Lower leg skin (tissue), 4 donors: Measurements from ENCODE around the gene AHCYL2. TPM values are rescaled to one million over a fixed set of nuclear protein-coding genes. Genes with fewer than 3 reads are reported as not detected.
A peak's percentile ranks its signal among the peaks of the same experiment; 100 is the strongest.

Source experiments
- DNase-seq, 2 donors: peaks; one replicate each; pipeline ENCODE4 v3.0.0-alpha.2; 2019; ENCODE audit warnings: low spot score in 2 of 2
- H3K4me3 ChIP-seq: fragments of 200-600 bp; sonication (generic); 2 replicates; pipeline ENCODE4 v1.5.1; 2017; ENCODE audit warnings: mild to moderate bottlenecking, low read depth; ENCODE audit not compliant: poor library complexity, severe bottlenecking
- CTCF ChIP-seq, 3 donors: fragments of 450-650 bp; IDR thresholded peaks; one replicate each; pipeline ENCODE4 v1.5.1; 2016; ENCODE audit warnings: antibody characterized with exemption in 3 of 3, mild to moderate bottlenecking in 3 of 3, moderate library complexity in 2 of 3
- POLR2A ChIP-seq, 2 donors: fragments of 450-650 bp; IDR thresholded peaks; one replicate each; pipeline ENCODE4 v1.6.1; 2016 to 2017; ENCODE audit warnings: antibody characterized with exemption in 2 of 2, mild to moderate bottlenecking in 1 of 2, moderate library complexity in 1 of 2
- WGBS, 2 donors: methylation state at CpG; one replicate each; pipeline ENCODE4 v1.1.5; 2018; 5-methylcytosine and 5-hydroxymethylcytosine counted together
- intact Hi-C: fragments of 100-400 bp; cut with DNase I; formaldehyde crosslinking; loops from one replicate; pipeline ENCODE4 v1.15.0; 2023; ENCODE audit warnings: low total_unique reads
- total RNA-seq, 4 donors: library from RNA; depleted of rRNA; stranded (reverse); fragments of >200 nt; gene quantifications; one replicate each; pipeline ENCODE4 v1.1.0, GENCODE V29; 2016

Gene AHCYL2
- total RNA-seq, 4 donors from 2014 or later = 31.1 to 45.8 (median 39.2) TPM

DNA sequence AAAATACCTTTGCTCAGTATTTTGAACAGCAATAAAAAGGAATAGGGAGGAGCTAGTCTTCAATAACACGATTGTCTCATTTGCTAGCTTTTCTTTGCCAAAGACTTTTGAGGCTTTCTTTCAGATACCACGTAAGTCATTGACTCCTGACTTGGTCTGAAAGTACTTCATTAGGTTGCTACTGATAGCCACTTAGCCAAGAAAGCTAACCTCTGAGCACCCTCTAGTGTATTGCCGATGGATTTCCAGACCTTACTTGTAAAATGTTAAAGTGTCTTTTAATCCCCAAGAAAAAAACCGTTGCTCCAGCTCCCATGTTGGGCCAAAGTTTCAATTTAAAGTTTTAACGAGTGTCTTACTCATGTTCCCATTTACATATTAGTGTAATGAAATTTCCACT is 146.0 kb downstream of the AHCYL2 start:
- intact Hi-C loops = no loop called here
- WGBS, 2 donors = 46 to 55% methylated on average over 5 of the region's 5 CpGs
- H3K4me3 ChIP-seq = no peak overlapping the region
- TF ChIP-seq CTCF (IDR thresholded peaks at IDR 0.05) (no peak), POLR2A (IDR thresholded peaks at IDR 0.05) (no peak)
- DNase-seq = no peak

- TF ChIP-seq POLR2A (IDR thresholded peaks at IDR 0.05) = no peak
- no peak for TF ChIP-seq CTCF (IDR thresholded peaks at IDR 0.05)
- intact Hi-C loops = no loop called here
- no peak overlapping the region for H3K4me3 ChIP-seq
- no peak for DNase-seq
- 46 to 48% methylated on average over 3 of the region's 3 CpGs for WGBS, 2 donors
These were observed 146.7 kb downstream of the AHCYL2 start for GRCh38 chr7:129371487-129371886.

- intact Hi-C loops = no loop called here
- TF ChIP-seq POLR2A (IDR thresholded peaks at IDR 0.05) (no peak), CTCF (IDR thresholded peaks at IDR 0.05) (no peak)
- no peak overlapping the region for H3K4me3 ChIP-seq
- DNase-seq = no peak
- 86 to 87% methylated on average over 3 of the region's 3 CpGs for WGBS, 2 donors
These were observed 149.0 kb downstream of the AHCYL2 start for GRCh38 chr7:129373651-129374428.

DNA sequence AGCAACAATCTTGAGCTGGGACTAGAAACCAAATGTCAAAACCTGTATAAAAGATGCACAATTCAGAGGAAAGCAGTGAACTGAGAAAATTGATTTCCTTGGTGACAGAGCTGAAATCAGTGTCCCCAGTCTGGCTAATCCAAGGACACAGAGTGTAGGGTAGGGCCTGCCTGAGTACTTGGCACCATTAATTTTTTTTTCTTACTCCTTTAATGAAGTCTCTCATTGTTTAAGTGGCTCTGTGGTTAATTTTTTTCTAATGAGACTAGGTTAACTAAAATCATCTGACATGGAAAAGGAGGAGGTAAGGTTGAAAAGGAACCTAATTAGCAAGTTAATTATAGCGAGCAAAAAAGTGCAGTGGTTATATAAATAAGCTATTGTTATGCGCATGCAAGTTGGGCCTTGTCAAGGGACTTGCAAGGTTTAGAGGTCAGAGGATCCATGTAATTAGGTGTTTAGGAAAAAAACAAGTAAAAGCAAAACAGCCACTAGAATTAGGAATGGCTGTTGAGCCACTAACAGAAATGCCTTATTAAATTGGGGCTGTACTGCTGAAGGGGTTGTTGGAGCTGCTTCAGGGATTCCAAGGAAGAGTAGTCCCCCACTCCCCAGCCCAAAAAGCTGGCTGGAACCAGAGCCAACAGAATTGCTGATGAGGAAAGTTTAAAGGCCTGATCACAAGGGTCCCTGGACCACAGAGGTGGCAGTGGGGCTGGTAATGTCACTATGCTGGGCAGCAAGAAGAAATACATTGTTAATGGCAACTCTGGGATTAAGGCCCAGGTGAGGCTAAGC is 150.5 kb downstream of the AHCYL2 start:
- no peak for TF ChIP-seq CTCF (IDR thresholded peaks at IDR 0.05)
- no peak for TF ChIP-seq POLR2A (IDR thresholded peaks at IDR 0.05)
- DNase-seq = no peak
- WGBS, 2 donors = 59 to 61% methylated on average over 2 of the region's 2 CpGs
- intact Hi-C loops = no loop called here
- H3K4me3 ChIP-seq = no peak overlapping the region

DNA sequence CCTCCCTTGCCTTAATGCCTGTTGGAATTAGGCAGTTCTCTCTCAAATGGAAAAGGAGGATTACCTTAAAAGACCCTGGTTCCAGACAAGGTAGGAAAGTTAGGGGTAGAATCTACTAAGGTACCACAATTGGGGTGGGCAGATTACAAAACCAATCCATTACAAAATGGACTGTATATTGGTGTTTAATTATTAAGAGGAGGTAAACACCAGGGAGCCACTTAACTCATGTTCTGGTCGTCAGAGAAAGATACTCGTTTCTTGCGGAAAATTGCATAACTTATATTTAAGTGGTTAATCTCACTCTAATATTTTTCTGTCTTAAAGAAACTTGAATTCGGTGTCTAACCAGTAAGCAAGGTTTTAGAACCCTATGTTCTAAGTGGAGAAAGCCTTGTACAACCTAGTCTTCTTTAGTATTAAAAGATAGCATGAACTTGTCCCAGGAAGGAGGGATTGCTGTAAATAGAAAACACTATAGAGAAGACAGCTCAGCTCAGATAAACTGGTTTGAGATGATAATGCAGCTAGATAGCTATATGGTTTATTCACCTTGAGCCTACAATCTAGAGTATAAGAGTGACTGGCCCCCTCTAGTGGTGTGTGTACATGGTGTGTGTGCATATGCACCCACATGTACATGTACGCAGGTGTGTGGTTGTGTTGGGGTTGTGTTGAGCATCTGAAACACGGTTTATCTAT is 151.4 kb downstream of the AHCYL2 start:
- TF ChIP-seq POLR2A (IDR thresholded peaks at IDR 0.05) (no peak), CTCF (IDR thresholded peaks at IDR 0.05) (no peak)
- peak in 1 of 2 donors; percentile 29 for DNase-seq
- 61 to 68% methylated on average over 6 of the region's 6 CpGs for WGBS, 2 donors
- H3K4me3 ChIP-seq = no peak overlapping the region
- intact Hi-C loops = no loop called here
